Measurements from ENCODE around the gene NR2F2. TPM values are rescaled to one million over a fixed set of nuclear protein-coding genes. Genes with fewer than 3 reads are reported as not detected.

The NR2F2 gene
- total RNA-seq, 4 donors from 2014 or later, result 42.7 to 131 (median 83.6) TPM

DNA sequence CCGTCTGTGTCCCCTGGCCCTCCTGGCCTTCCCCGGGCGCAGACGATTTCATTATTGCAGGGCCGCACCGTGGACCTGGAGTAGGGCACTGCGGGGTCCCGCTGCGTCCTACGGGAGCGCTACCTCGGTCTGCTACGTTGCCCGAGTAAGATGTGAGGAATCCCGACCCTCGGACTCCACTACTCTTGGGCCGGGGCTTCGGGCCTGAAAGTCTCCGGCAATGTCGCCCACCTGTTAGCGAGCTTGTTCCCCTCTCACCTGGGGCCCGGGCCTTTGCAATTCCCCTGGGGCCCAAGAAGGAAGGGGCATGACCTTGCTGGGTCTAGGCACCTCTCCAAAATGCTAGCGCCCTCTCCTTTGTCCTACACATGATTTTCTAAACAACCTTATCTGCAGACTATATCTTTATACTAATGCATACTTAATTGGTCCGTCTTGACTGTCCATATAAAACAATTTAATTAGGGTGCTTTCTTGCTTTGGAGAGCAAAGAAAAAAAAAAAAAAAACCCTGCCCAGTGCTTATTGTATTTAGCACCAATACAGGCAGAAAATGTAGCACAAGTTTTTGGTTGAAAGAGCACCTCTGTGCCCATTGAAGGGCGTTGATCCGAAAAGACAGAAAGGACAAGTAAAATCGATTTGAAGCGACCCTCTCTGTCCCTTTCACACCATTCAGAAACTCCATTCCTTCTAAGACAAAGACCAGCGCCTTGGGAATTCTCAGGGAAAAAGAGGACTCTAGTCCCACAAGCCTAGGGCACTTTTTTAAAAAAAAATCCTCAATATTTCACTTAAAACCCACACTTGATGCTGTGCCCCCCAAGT lies 7.0 kb upstream of the NR2F2 start:
- 61% methylated on average over 14 of the region's 29 CpGs for WGBS
- Histone ChIP-seq H3K9me3 (no peaks in the 10 kb centered on the region), H3K4me3 (peak overlapping the region; percentile 77 to 84 (median 80)), H3K27ac (replicated peaks in 1 of 4) (peak overlapping the region; percentile 94 to 95 (median 94)), H3K36me3 (no peaks in the 10 kb centered on the region), H3K27me3 (peaks cover 0 to 7% (median 0%) of the 10 kb centered on the region in 4 donors), H3K4me1 (peaks cover 26 to 68% (median 56%) of the 10 kb centered on the region in 4 donors)
- no peak for DNase-seq (ENCODE audit: extremely low spot score)
- intact Hi-C loops (cut with DNase I), result loop anchor here (10.0 kb wide), 3 partner anchors 889 to 1299 kb away; no protein-coding TSS in a partner anchor
- TF ChIP-seq EP300 (IDR thresholded peaks at IDR 0.05) (no peak), POLR2AphosphoS5 (IDR thresholded peaks at IDR 0.05) (no peak), POLR2A (IDR thresholded peaks at IDR 0.05; ENCODE audit: low read depth) (no peak)
- TF ChIP-seq, protein P1, sequence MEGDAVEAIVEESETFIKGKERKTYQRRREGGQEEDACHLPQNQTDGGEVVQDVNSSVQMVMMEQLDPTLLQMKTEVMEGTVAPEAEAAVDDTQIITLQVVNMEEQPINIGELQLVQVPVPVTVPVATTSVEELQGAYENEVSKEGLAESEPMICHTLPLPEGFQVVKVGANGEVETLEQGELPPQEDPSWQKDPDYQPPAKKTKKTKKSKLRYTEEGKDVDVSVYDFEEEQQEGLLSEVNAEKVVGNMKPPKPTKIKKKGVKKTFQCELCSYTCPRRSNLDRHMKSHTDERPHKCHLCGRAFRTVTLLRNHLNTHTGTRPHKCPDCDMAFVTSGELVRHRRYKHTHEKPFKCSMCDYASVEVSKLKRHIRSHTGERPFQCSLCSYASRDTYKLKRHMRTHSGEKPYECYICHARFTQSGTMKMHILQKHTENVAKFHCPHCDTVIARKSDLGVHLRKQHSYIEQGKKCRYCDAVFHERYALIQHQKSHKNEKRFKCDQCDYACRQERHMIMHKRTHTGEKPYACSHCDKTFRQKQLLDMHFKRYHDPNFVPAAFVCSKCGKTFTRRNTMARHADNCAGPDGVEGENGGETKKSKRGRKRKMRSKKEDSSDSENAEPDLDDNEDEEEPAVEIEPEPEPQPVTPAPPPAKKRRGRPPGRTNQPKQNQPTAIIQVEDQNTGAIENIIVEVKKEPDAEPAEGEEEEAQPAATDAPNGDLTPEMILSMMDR (IDR thresholded peaks at IDR 0.05), result no peak

DNA sequence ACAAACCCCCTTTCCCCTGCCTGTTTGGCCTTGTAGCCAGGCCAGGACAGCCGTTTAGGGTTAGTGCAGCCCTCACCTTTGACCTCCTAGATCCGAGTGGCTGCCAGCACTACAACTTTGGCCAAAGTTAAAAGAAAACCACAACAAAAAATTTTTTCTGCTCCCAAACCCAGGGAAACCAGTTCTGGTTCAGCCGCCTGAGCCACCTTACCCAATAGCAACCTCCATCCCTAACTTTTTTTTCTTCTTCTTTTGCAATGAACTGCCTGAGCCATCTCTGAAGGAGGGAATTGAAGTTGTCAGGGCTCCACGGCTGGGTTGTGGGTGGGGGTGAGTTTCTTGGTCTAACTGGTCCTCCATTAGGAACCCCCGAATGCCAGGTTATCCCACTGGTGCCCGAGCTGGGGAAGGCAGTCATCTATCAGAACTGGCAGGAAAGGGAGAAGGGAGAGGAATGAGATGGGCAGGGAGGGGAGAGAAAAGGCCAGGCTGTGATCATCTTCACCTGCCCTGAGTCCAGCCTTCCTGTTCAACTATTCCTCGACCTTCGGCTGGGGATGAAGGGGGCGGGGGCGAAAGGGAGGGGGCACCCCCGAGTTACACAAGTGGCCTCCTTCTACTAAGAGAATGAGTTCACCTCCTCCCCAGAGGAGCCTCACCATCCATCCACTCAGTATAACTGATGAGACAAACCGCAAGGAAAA lies 6.2 kb upstream of the NR2F2 start:
- Histone ChIP-seq H3K36me3 (no peaks in the 10 kb centered on the region), H3K27me3 (peaks cover 0 to 7% (median 0%) of the 10 kb centered on the region in 4 donors), H3K4me1 (peaks cover 26 to 71% (median 58%) of the 10 kb centered on the region in 4 donors), H3K4me3 (peak overlapping the region; percentile 77 to 84 (median 80)), H3K27ac (replicated peaks in 1 of 4) (peak overlapping the region; percentile 94 to 95 (median 94)), H3K9me3 (no peaks in the 10 kb centered on the region)
- 16% methylated on average over 12 of the region's 12 CpGs for WGBS
- intact Hi-C loops (cut with DNase I), result loop anchor here (10.0 kb wide), 3 partner anchors 890 to 1300 kb away; no protein-coding TSS in a partner anchor
- TF ChIP-seq EP300 (IDR thresholded peaks at IDR 0.05), result no peak
- TF ChIP-seq, protein P1 (IDR thresholded peaks at IDR 0.05), result no peak
- TF ChIP-seq POLR2A (IDR thresholded peaks at IDR 0.05; ENCODE audit: low read depth), result no peak
- TF ChIP-seq POLR2AphosphoS5 (IDR thresholded peaks at IDR 0.05), result peak; percentile 21 to 71
- no peak for DNase-seq (ENCODE audit: extremely low spot score)

DNA sequence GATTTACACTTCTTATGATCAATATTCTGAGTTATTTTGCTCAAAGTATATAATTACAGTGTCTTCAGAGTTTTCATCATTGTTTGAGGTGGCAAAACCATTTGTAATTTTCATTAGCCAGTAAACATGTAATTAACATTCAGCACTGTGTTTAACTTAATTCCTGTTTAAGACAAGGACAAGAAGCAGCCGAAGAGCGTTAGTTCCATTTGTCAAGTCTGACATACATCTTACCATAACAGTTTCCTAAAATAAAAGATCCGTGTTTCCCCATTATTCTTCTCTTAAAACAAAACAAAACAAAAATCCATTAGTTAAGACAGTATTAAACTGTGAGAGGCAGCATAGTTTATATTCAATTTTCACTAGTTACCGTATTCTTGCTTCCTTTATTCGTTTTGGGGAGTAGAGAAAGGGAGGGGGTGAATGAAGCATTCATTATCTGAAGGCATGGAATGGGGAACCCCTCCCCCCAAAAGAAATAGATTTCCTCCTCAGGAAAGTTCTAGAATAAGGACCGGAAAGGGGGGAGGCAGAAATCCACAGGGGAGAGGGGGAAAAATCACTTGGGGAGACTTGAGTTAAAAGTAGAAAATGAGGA lies 5.5 kb upstream of the NR2F2 start:
- Histone ChIP-seq H3K4me1 (peaks cover 24 to 68% (median 58%) of the 10 kb centered on the region in 4 donors), H3K4me3 (peak overlapping the region; percentile 77 to 84 (median 80)), H3K36me3 (no peaks in the 10 kb centered on the region), H3K27ac (replicated peaks in 1 of 4) (peak overlapping the region; percentile 94 to 95 (median 94)), H3K27me3 (peaks cover 0 to 7% (median 0%) of the 10 kb centered on the region in 4 donors), H3K9me3 (no peaks in the 10 kb centered on the region)
- intact Hi-C loops (cut with DNase I), result loop anchor here (5.0 to 10.0 kb wide), 4 partner anchors 890 to 1300 kb away; no protein-coding TSS in a partner anchor
- TF ChIP-seq, protein P1 (IDR thresholded peaks at IDR 0.05), result no peak
- TF ChIP-seq POLR2AphosphoS5 (IDR thresholded peaks at IDR 0.05), result no peak
- TF ChIP-seq POLR2A (IDR thresholded peaks at IDR 0.05; ENCODE audit: low read depth), result no peak
- TF ChIP-seq EP300 (IDR thresholded peaks at IDR 0.05), result no peak
- 7% methylated on average over 6 of the region's 6 CpGs for WGBS
- DNase-seq (ENCODE audit: extremely low spot score), result no peak

DNA sequence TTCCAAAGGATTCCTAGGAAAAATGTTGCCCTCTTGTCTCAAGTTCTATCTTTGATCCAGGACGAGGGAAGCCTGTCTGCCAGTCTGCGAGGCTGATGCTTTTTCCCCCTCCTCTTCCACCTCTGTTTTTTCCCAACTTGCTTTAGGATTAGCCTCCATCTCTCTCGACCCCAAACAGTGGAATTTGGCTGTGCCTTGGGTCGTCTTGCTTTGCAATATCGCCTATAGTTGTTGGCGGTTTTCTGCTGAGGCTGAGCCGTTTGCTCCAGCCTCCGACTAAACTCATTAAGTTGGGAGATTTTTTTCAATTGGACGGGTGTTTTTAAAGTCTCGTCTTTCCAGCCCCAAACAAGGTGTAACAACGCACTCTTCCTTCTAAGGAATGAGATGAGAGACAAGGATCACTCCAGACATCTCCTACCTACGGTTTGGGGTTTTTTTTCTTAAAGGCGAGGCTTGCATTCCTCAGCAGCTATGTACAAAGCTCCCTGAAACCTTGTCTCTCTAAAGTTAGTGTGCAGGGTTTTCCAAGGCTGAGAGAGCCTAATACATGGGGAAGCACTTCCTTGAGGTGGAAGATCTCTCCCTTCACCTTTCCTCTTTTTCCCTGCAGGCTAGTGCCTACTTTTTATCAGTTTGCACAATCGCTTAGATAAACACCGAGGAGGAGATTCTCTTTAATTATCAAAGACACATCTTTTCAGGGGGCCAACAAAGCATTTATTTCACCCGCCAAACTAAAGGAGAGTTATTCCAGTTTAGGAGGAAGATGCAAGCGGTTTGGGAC lies 4.8 kb upstream of the NR2F2 start:
- Histone ChIP-seq H3K36me3 (no peaks in the 10 kb centered on the region), H3K27me3 (peaks cover 0 to 7% (median 0%) of the 10 kb centered on the region in 4 donors), H3K27ac (replicated peaks in 1 of 4) (peak overlapping the region; percentile 94 to 95 (median 94)), H3K4me1 (peaks cover 23 to 61% (median 52%) of the 10 kb centered on the region in 4 donors), H3K4me3 (peak overlapping the region; percentile 77 to 84 (median 80)), H3K9me3 (no peaks in the 10 kb centered on the region)
- TF ChIP-seq POLR2AphosphoS5 (IDR thresholded peaks at IDR 0.05) (peak; percentile 46 to 88), POLR2A (IDR thresholded peaks at IDR 0.05; ENCODE audit: low read depth) (no peak), EP300 (IDR thresholded peaks at IDR 0.05) (no peak)
- TF ChIP-seq, protein P1 (IDR thresholded peaks at IDR 0.05), result no peak
- 5% methylated on average over 17 of the region's 17 CpGs for WGBS
- intact Hi-C loops (cut with DNase I), result loop anchor here (5.0 to 10.0 kb wide), 4 partner anchors 891 to 1301 kb away; no protein-coding TSS in a partner anchor
- no peak for DNase-seq (ENCODE audit: extremely low spot score)

Measured in esophagus muscularis mucosa (tissue), 4 donors.